Karpas-422 (cell line): ENCODE data around the gene BID. TPM values are rescaled to one million over a fixed set of nuclear protein-coding genes. Genes with fewer than 3 reads are reported as not detected.

ENCODE experiments used
- DNase-seq: peaks from one replicate; pipeline ENCODE4 v3.0.0-alpha.2; 2015
- H2AFZ ChIP-seq: fragments of 200-600 bp; sonication (generic); 2 replicates; pipeline ENCODE4 v1.6.1; 2014; ENCODE audit warnings: antibody characterized with exemption, low read length, mixed read lengths
- H3K27ac ChIP-seq: fragments of 200-600 bp; sonication (generic); 2 replicates; pipeline ENCODE4 v1.5.1; 2014; ENCODE audit warnings: mild to moderate bottlenecking, low read length, moderate library complexity
- H3K27me3 ChIP-seq: fragments of 200-600 bp; sonication (generic); 2 replicates; pipeline ENCODE4 v1.6.1; 2014; ENCODE audit warnings: low read length, mixed read lengths
- H3K36me3 ChIP-seq: fragments of 200-600 bp; sonication (generic); 2 replicates; pipeline ENCODE4 v1.6.1; 2014; ENCODE audit warnings: low read length, mixed read lengths; ENCODE audit not compliant: insufficient read depth
- H3K4me1 ChIP-seq: fragments of 200-600 bp; sonication (generic); 2 replicates; pipeline ENCODE4 v1.6.1; 2014; ENCODE audit warnings: mild to moderate bottlenecking, low read length, mixed read lengths
- H3K4me2 ChIP-seq: fragments of 200-600 bp; sonication (generic); 2 replicates; pipeline ENCODE4 v1.6.1; 2014; ENCODE audit warnings: low read length, low read depth, mild to moderate bottlenecking; ENCODE audit not compliant: poor library complexity, severe bottlenecking
- H3K4me3 ChIP-seq: fragments of 200-600 bp; sonication (generic); 2 replicates; pipeline ENCODE4 v1.5.1; 2014; ENCODE audit warnings: mild to moderate bottlenecking, antibody characterized with exemption, low read length, mixed read lengths
- H3K79me2 ChIP-seq: fragments of 200-600 bp; sonication (generic); 2 replicates; pipeline ENCODE4 v1.6.1; 2014; ENCODE audit warnings: mild to moderate bottlenecking, low read length, mixed read lengths
- H3K9ac ChIP-seq: fragments of 200-600 bp; sonication (generic); 2 replicates; pipeline ENCODE4 v1.6.0; 2014; ENCODE audit warnings: low read length
- H3K9me2 ChIP-seq: fragments of 200-600 bp; sonication (generic), shearing (Covaris generic); replicated peaks from 2 replicates; pipeline ENCODE4 v1.6.0; 2014; ENCODE audit warnings: mild to moderate bottlenecking, low read length, moderate library complexity; ENCODE audit not compliant: insufficient read depth
- H3K9me3 ChIP-seq: fragments of 300-700, 200-600 bp; sonication (generic); 2 replicates; pipeline ENCODE4 v1.6.1; 2014; ENCODE audit warnings: low read length, mixed read lengths
- H4K20me1 ChIP-seq: fragments of 200-600 bp; sonication (generic); 2 replicates; pipeline ENCODE4 v1.6.1; 2014; ENCODE audit warnings: mild to moderate bottlenecking, antibody characterized with exemption, low read length, low read depth; ENCODE audit not compliant: insufficient read depth
- total RNA-seq: library from RNA; depleted of rRNA; stranded (reverse); fragments of >200 nt; shearing (Covaris generic); gene quantifications from 2 replicates; pipeline ENCODE4 v1.2.3, GENCODE V29; 2014; ENCODE audit warnings: low replicate concordance

The BID gene
- total RNA-seq, 1 experiment from 2014 or later, result 51.7 TPM

DNA sequence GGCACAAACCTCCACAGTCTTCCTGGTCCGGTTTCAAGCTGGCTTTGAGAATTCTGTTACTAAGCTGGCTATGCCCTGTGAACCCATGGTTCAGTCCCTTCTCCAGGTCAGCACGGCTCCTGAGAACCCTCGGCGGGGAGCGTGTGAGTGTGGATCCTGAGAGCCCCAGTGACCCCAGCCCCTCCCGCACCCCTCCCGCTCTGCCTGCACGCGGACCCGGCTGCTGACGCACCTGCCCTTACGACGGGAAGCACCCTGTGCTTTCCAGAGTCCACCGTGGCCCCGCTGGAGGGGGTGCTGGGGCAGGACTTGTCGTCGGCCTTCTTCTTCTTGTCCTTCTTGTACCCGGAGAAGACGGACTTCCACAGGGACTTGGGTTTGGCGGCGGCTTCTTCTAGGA is 42.8 kb upstream of the BID start:
- Histone ChIP-seq H3K9me2 (no peaks in the 10 kb centered on the region), H3K27me3 (no peaks in the 10 kb centered on the region), H3K4me3 (no peak overlapping the region), H3K9me3 (no peaks in the 10 kb centered on the region), H4K20me1 (no peaks in the 10 kb centered on the region), H3K79me2 (no peaks in the 10 kb centered on the region), H3K9ac (no peak overlapping the region), H2AFZ (no peak overlapping the region), H3K36me3 (peaks cover 18% of the 10 kb centered on the region; the same call in 1 of the 2 replicates), H3K4me2 (no peak overlapping the region), H3K4me1 (no peaks in the 10 kb centered on the region), H3K27ac (no peak overlapping the region)
- DNase-seq, result no peak

DNA sequence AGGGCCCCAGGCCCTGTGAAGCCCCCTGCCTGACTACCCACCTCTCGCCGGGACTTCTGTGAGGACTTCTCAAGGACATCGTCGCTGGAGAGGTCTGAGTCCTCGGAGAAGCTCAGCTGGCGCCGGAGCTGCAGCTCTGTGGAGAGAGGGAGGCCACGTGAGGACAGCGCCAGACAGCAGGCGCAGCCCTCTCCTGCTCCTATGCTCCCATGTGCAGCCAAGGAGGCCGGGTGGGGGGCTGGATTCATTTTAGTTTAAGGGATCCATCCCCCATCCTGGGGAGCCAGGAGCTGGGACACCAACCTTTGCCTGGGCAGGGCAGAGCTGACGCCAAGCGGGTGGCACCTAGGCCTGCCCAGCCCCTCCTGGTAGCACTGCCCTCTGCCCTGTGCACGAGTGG is 42.4 kb upstream of the BID start:
- H3K36me3 ChIP-seq, result peaks cover 18% of the 10 kb centered on the region; the same call in 1 of the 2 replicates
- no peaks in the 10 kb centered on the region for H3K9me2 ChIP-seq
- no peaks in the 10 kb centered on the region for H4K20me1 ChIP-seq
- DNase-seq, result no peak
- no peak overlapping the region for H3K4me2 ChIP-seq
- no peaks in the 10 kb centered on the region for H3K4me1 ChIP-seq
- H3K4me3 ChIP-seq, result no peak overlapping the region
- H3K9ac ChIP-seq, result no peak overlapping the region
- H3K27me3 ChIP-seq, result no peaks in the 10 kb centered on the region
- H3K79me2 ChIP-seq, result no peaks in the 10 kb centered on the region
- no peak overlapping the region for H2AFZ ChIP-seq
- no peak overlapping the region for H3K27ac ChIP-seq
- H3K9me3 ChIP-seq, result no peaks in the 10 kb centered on the region

DNA sequence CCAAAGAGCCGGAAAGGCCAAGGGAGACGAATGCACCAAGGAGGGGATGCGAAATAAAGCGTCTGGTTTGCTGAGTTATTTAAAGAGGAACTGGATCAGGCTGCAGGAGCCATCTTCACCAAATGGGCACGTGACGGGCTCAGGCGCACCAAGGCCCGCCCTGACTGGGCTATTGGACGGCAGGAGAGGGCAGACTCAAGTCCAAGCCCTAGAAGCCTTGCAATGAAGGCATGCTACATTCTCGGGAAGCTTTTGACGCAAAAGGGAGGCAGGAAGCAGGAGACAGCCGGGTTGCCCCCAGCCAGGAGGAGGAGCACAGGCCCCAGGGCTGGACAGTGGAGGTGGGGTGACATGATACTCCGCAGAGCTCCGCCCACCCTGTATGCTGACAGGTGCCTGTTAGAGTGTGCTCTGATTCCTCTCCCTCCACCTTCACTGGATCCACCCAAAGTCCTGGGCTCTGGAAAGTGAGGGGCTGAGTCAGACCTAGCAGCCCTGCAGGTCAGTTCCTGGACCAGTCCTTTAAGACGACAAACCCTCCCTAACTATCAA is 41.5 kb upstream of the BID start:
- no peak for DNase-seq
- Histone ChIP-seq H3K36me3 (peaks cover 14% of the 10 kb centered on the region), H3K4me3 (no peak overlapping the region), H3K27ac (no peak overlapping the region), H3K9me2 (no peaks in the 10 kb centered on the region), H3K79me2 (no peaks in the 10 kb centered on the region), H3K9ac (no peak overlapping the region), H3K4me2 (no peak overlapping the region), H3K9me3 (no peaks in the 10 kb centered on the region), H2AFZ (no peak overlapping the region), H4K20me1 (no peaks in the 10 kb centered on the region), H3K27me3 (no peaks in the 10 kb centered on the region), H3K4me1 (no peaks in the 10 kb centered on the region)

DNA sequence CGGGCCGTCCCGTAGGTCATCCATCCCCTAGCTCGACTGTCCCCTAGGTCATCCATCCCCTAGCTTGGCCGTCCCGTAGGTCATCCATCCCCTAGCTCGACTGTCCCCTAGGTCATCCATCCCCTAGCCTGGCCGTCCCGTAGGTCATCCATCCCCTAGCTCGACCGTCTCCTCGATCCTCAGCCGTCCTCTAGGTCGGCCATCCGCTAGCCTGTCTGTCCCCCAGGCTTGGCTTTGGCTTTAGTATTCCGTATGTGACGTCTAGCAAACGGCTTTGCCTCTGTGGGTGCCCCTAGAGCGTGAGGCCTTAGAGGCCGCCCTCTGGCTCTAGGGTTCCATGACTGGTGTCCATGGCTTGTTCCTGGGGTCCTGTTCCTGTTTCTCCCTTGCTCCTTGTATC is 40.6 kb upstream of the BID start:
- no peak overlapping the region for H3K4me3 ChIP-seq
- DNase-seq, result no peak
- H3K9me2 ChIP-seq, result no peaks in the 10 kb centered on the region
- H3K27me3 ChIP-seq, result no peaks in the 10 kb centered on the region
- H3K4me1 ChIP-seq, result no peaks in the 10 kb centered on the region
- no peak overlapping the region for H3K9ac ChIP-seq
- peaks cover 14% of the 10 kb centered on the region for H3K36me3 ChIP-seq
- H4K20me1 ChIP-seq, result no peaks in the 10 kb centered on the region
- no peak overlapping the region for H3K27ac ChIP-seq
- H3K9me3 ChIP-seq, result no peaks in the 10 kb centered on the region
- H3K79me2 ChIP-seq, result no peaks in the 10 kb centered on the region
- H3K4me2 ChIP-seq, result no peak overlapping the region
- H2AFZ ChIP-seq, result no peak overlapping the region

DNA sequence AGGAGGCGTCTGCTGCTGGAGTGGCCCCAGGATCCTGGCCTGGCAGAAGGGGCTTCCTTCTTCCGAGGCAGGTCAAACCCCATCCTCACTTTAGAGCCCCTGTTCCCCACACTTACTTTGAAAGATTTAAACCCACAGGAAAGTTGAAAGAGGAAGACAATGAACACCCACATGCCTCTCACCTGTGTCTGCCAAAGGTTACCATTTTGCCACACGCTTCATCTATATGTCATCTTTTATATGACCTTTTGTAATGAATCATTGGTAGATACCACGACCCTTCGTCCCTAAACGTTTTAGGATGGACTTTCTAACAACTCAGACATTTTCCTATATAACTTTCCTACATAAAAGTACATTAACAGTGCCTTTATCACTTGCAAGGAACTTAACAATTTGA is 39.8 kb upstream of the BID start:
- DNase-seq, result no peak
- H3K9ac ChIP-seq, result no peak overlapping the region
- no peaks in the 10 kb centered on the region for H4K20me1 ChIP-seq
- no peak overlapping the region for H3K27ac ChIP-seq
- H3K9me3 ChIP-seq, result no peaks in the 10 kb centered on the region
- H3K36me3 ChIP-seq, result peaks cover 14% of the 10 kb centered on the region
- no peak overlapping the region for H3K4me2 ChIP-seq
- no peaks in the 10 kb centered on the region for H3K9me2 ChIP-seq
- H3K79me2 ChIP-seq, result no peaks in the 10 kb centered on the region
- H3K4me1 ChIP-seq, result no peaks in the 10 kb centered on the region
- H3K27me3 ChIP-seq, result no peaks in the 10 kb centered on the region
- H3K4me3 ChIP-seq, result no peak overlapping the region
- H2AFZ ChIP-seq, result no peak overlapping the region

DNA sequence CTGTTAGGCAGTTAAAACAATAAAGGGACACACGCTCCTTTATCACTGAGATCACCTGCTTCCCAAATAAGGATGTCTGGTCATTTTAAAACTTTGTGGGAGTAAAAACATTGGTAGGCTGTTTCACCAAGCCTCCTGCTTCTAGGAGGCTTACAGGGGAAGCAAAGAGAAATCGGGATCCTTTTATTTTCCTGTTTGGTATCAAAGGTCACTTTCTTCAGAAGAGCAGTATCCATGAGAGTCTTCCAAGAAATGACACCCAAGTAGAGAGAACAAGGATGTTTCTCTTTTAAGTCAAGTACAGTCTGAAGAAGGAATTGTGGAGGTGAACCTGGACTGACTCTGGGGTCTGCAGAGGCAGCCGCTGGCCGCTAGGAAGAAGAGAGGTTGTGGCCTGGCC is 36.9 kb upstream of the BID start:
- DNase-seq, result no peak
- Histone ChIP-seq H3K9me3 (no peaks in the 10 kb centered on the region), H3K36me3 (peaks cover 30% of the 10 kb centered on the region), H3K9me2 (no peaks in the 10 kb centered on the region), H3K4me3 (no peak overlapping the region), H3K27ac (no peak overlapping the region), H3K4me1 (no peaks in the 10 kb centered on the region), H3K9ac (no peak overlapping the region), H3K27me3 (no peaks in the 10 kb centered on the region), H3K4me2 (no peak overlapping the region), H4K20me1 (no peaks in the 10 kb centered on the region), H3K79me2 (no peaks in the 10 kb centered on the region), H2AFZ (no peak overlapping the region)

DNA sequence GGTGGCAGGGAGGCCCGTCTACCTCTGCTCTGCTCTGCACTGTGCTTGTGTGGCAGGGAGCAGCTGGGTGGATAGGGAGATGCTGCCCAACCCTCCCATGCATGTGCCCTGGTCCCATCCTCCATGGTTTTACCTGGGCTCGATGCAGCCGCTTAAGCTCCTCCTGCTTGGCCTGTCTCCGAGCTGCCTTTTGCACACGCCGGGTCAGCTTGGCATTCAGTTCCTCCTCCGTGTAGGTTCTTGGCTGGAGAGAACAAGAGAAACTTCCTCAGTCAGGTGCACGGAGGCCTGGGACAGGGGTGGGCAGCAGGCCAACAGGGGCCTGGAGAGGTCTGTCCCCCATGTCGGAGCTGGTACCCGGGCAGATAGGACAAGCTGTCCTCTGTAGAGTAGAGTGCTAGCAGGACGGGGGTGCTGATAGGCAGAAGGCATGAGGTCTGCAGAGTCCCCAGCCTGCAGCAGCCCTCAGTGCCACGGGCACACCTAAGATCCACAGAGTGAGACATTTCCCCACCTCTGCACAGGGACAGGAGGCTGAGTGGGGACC is 36.4 kb upstream of the BID start:
- H3K4me3 ChIP-seq, result no peak overlapping the region
- H3K4me2 ChIP-seq, result no peak overlapping the region
- H3K9ac ChIP-seq, result no peak overlapping the region
- no peaks in the 10 kb centered on the region for H3K9me3 ChIP-seq
- no peaks in the 10 kb centered on the region for H3K4me1 ChIP-seq
- H2AFZ ChIP-seq, result no peak overlapping the region
- H3K9me2 ChIP-seq, result no peaks in the 10 kb centered on the region
- no peaks in the 10 kb centered on the region for H4K20me1 ChIP-seq
- no peak for DNase-seq
- no peak overlapping the region for H3K27ac ChIP-seq
- H3K79me2 ChIP-seq, result no peaks in the 10 kb centered on the region
- no peaks in the 10 kb centered on the region for H3K27me3 ChIP-seq
- H3K36me3 ChIP-seq, result peaks cover 28% of the 10 kb centered on the region

DNA sequence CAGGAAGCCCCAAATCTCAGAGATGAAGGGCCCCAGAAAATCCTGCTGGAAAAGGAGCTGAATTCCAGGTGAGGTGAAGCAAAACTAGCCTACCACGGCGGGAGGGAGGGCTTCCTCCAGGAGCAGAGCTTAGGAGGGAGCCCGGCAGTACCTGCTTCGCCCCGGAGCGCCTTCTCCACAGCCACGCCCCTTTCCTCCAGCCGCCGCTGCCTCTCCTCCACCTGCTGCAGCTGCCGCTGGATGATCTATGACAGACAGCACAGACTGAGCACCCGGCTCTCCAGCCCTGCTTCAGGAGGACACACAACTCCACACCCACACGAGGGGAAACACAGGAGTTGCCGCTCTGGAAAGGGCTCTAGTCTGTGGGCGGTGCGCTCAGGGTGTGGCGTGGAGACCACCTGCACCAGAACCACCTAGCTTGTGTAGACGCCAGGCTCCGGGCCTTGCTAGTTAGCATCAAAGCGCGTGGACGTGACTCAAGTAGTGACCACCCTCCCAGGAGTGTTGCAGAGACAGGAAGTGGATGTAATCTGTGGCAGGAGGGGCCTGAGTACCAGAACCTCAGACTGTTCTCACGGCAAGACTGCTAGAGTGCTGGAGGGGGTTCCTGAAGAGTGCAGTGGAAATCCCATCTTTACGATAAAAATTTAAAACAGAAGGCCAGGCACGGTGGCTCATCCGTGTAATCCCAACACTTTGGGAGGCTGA is 34.6 kb upstream of the BID start:
- Histone ChIP-seq H3K27me3 (no peaks in the 10 kb centered on the region), H3K4me2 (no peak overlapping the region), H4K20me1 (no peaks in the 10 kb centered on the region), H3K4me1 (no peaks in the 10 kb centered on the region), H3K27ac (no peak overlapping the region), H3K79me2 (no peaks in the 10 kb centered on the region), H3K36me3 (peaks cover 23% of the 10 kb centered on the region), H3K4me3 (no peak overlapping the region), H3K9ac (no peak overlapping the region), H3K9me2 (no peaks in the 10 kb centered on the region), H3K9me3 (no peaks in the 10 kb centered on the region), H2AFZ (no peak overlapping the region)
- no peak for DNase-seq
